A673 (cell line): ENCODE data around the gene PPP1R26.

Source experiments
- EZH2 ChIP-seq: fragments of 200-600 bp; sonication (generic); IDR thresholded peaks from 2 replicates; pipeline ENCODE4 v1.6.1; 2017; ENCODE audit warnings: borderline replicate concordance, low read depth, mild to moderate bottlenecking, mixed read lengths, antibody characterized with exemption, low read length; ENCODE audit not compliant: poor library complexity, severe bottlenecking
- TF ChIP-seq, protein P1 (sequence below): fragments of 300-800, 200-600 bp; sonication (generic); conservative IDR thresholded peaks from 2 replicates; pipeline ENCODE4 v1.5.1; 2017; ENCODE audit warnings: low read depth, mild to moderate bottlenecking, antibody characterized with exemption, low read length, moderate library complexity, mixed read lengths

- TF ChIP-seq, protein P1, sequence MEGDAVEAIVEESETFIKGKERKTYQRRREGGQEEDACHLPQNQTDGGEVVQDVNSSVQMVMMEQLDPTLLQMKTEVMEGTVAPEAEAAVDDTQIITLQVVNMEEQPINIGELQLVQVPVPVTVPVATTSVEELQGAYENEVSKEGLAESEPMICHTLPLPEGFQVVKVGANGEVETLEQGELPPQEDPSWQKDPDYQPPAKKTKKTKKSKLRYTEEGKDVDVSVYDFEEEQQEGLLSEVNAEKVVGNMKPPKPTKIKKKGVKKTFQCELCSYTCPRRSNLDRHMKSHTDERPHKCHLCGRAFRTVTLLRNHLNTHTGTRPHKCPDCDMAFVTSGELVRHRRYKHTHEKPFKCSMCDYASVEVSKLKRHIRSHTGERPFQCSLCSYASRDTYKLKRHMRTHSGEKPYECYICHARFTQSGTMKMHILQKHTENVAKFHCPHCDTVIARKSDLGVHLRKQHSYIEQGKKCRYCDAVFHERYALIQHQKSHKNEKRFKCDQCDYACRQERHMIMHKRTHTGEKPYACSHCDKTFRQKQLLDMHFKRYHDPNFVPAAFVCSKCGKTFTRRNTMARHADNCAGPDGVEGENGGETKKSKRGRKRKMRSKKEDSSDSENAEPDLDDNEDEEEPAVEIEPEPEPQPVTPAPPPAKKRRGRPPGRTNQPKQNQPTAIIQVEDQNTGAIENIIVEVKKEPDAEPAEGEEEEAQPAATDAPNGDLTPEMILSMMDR, result no peak
- TF ChIP-seq EZH2, result no peak
Observed at GRCh38 chr9:135480071-135480939, 723 bp downstream of the PPP1R26 start.
